NCI-H2107 treated with DMSO at 0.1 percent for 48 hours (cell line): ENCODE data around the gene GATD1.

Experiments used
- DNase-seq: peaks from one replicate; lab custom pipeline; 2025; ENCODE audit not compliant: unreplicated experiment; lab: John Stamatoyannopoulos, UW

GATD1 gene

GRCh38 chr11:813072-813455, 35.8 kb upstream of the GATD1 start:
- DNase-seq = no peak

DNA sequence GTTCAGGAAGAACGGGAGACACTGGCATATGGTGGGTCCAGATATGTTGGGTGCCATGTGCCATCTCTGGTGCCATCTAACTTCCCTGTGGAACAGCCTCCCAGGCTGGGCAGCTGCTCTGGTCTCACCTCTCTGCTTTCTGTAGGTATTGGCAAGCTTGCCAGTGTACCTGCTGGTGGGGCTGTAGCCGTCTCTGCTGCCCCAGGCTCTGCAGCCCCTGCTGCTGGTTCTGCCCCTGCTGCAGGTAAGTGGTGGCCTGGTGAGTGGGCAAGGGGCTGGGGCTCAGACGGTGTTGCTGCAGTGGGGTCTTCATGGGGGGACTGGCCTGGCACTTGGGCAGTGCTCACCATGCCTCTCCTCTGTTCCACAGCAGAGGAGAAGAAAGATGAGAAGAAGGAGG, 35.1 kb upstream of the GATD1 start:
- no peak for DNase-seq

DNA sequence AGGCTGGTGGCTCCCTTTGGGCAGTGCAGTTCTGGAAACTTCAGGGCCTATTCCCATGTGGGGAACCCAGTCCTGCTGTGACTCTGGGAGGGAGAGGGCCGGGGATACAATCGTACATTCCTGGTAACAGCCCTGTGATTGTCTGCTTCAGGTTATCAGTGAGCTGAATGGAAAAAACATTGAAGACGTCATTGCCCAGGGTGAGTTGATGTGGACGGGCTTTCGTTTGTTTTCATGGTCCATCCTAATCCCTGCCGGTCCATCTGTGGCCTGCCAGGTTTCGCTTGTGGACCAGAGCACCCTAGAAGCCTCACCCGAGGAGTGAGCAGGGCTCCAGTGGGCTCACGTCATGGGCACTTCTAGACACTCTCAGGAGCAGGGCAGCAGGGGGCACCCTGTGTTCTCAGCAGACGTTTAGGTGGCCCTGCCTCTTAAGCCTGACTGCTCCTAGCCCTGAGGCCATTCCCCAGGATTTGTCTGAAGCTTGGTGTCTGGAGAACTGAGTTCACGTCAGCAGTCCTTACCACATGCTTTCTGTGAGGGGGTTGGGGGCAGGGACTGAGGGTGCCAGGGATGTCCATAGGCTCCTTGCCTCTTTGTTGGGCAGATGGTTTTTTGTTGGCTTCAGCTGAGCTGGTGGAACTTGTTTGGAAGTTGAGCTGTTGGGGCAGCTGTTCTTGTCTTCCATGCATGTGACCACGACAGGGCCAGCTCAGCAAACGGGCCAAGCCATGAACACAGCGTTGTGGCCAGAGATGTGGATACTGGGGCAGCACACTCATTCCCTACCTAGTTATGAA, 34.4 kb upstream of the GATD1 start:
- DNase-seq = no peak

GRCh38 chr11:810040-810567, 32.8 kb upstream of the GATD1 start:
- DNase-seq = no peak

- DNase-seq = peak; percentile 85
These were observed 32.2 kb upstream of the GATD1 start, which contains the start of gene RPLP2 for GRCh38 chr11:809287-810039. RPLP2 (plus strand) TSS chr11:809967; CDS start chr11:810235, 268 bp downstream.

- no peak for DNase-seq
These were observed 31.4 kb upstream of the GATD1 start for GRCh38 chr11:808427-809286.

DNA sequence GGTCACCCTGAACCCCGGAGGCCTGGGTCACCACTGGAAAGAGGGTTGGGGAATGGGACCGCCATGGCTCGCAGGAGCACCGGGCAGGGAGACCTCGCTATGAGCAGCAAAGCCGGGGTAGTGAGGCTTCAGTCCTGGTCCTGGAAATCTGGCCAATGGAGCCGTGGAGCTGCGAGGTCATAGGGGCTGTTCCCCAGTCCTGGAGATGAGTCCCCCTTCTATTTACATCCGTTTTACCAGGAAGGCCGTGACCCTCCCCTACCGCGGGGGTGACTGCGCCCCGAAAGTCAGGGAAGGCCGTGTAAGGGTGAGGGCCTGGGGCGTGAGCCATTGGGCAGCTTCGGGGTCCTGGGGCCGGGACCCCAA, 27.3 kb upstream of the GATD1 start:
- no peak for DNase-seq

- peak; percentile 21 for DNase-seq
These were observed 26.7 kb upstream of the GATD1 start for GRCh38 chr11:803770-804598.

DNA sequence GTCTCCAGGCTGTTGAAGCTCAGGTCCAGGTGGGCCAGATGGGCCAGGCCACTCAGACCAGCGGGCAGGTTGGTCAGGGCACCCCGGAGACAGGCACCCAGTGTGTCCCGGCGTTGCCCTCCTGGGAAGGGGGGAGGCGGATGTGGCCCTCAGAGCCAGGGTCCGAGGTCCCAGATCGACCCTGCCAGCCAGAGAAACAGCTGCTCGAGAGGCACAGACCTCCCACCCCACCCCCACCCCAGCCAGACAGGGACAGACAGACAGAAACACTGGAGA, 26.1 kb upstream of the GATD1 start:
- no peak for DNase-seq

GRCh38 chr11:802693-803466, 25.6 kb upstream of the GATD1 start:
- DNase-seq = no peak

- DNase-seq = no peak
These were observed 24.8 kb upstream of the GATD1 start for GRCh38 chr11:802018-802617.

DNA sequence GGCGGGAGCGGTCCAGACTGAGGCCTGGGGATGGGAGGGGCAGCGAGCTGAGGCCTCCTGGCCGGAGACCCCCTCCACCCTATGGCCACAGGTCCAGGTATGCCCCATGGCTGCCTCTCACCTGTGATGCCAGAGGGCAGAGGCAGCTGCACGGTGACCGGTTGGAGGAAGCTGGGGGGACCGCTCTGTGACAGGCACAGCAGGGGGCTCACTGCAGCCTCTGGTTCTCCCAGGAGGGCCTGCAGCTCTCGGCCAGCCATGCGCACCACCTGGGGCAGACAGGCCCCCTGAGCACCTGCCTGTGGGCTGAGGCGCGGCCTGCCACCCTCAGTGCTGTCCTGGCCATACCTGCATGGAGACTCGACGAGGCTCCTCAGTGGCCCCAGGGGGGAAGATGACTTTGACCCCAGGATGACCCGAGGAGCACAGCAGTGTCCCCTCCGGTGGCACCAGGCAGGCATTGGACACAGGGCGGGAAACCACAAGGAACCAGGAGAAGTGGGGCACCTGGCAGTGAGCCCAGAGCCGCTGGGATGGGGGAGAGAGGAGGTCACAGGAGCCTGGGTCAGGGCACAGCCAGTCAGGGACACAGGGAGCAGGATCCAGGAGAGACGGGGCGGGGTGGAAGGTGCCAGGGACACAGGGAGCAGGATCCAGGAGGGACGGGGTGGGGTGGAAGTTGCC, 24.0 kb upstream of the GATD1 start:
- no peak for DNase-seq

DNA sequence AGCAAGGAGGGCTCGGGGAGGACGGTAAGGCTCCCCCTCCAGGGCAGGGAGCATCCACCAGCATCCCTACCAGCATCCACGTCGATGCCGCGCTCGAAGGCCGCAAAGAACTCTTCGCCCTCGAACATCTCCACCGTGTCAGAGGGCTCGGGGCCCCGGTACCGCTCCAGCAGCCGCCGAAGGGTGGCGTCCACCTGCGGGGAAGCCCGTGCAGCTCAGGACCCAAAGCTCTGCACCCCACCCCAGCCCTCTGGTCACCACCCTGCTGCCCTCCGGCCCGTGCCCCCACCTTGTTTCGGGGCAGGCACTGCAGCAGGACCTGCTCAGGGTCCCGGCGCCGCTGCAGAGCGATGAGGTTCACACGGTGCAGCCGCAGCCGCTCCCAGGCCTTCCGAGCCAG, 23.2 kb upstream of the GATD1 start:
- DNase-seq = no peak

DNA sequence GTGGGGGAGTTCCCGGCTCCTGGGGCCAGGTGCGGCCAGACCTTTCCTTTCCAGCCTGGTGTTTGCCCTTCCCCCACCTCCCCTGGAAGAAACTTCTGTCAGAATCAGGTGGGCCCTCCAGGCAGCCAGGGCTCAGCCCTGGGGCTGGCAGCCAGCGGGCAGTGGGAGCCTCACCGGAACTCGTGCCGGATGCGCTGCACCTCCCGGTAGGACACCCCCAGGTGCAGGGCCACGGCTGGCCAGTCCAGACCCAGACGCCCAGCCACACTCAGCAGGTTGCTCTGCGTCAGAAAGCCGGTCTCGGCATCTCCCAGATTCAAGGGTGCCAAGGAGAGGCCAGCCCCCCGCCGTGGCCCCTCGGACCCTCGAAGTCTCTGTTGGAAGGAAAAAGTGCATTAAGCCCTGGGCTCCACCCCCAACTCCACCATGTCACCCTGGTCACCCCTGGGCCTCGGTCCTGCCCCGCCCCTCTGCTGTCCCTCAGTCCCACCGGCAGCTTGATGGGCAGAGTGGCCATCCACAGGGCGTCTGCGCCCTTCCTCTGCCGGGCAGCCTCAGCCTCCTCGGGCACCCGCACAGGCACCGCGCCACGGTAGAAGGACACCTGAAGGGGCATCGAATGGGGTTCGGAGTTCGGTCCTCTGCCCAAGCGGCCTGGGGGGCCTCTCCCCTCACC, 22.5 kb upstream of the GATD1 start:
- DNase-seq = no peak

DNA sequence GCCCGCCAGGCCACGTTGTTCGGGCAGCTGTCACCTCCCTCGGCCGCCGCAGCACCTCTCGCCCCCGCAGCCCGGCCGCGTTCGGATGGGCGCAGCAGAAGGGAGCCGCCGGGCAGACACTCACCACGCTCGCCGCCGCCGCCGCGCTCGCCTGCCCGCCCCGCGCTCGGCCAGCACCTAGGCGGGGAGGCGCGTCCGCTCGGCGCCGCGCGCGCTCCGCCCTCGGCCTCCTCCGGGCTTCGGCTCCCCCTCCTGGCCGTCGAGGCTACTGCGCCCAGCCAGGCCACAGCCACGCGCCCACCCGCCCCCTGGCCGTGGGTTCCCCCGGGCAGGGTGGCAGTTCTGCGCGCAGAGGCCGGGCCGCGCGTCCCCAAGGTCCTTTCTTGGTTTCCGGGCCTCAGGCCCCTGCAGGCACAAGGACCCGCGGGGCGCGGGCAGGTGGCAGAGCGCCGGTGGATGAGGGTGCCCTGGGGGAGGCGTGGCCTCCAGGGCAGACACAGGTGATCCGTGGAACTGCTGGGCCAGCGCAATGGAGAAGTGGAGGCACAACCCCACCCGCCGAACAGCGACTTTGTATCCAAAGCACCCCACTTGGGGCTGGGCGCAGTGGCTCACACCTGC, 20.9 kb upstream of the GATD1 start, which contains the start of gene SLC25A22:
TSS of gene SLC25A22 (minus strand) at position 189 of the 621 bp plus-strand sequence. CDS start 3,275 bp downstream, outside the sequence.
- peak; percentile 22 for DNase-seq

DNA sequence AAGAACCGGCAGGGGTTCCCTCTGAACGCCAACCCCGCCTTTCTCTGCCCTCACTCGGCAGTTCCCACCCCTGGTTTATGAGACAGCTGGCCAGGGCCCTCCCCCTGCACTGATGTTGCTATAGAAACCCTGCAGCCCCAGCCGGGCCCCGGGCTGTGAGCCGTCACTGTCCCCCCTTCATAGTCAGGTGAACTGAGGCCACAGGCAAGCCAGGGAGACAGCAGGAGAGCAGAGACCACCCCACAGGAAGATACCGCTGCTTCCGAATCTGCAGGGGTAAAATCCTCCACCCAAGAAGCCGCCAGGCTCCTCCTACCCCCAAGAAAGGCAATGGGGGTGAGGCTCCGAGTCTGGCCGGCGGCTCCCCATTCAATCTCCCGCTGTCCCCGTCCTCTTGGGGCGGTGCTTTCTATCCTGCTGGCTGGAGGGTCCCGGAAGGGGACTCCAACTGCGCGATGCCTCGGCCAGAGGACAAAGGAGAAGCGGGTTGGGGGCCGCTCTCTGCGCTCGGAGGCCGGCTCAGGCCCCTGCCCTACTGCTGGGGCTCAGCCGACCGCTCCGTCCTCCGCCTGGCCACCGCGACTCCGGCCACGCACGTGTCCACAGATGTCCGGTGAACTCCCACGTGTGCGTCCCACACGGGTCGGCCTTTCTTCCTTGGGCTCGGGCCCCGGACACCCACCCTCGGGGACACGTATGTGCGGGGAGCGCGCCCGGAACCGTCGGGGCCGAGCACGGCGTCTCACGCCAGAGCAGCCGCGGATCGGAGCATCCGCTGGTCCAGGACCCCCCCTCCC, 20.2 kb upstream of the GATD1 start:
- DNase-seq = peak; percentile 57
